Aorta (tissue), 5 donors: Measurements from ENCODE around the gene MVB12B. TPM values are rescaled to one million over a fixed set of nuclear protein-coding genes. Genes with fewer than 3 reads are reported as not detected.

Source experiments
- ATAC-seq: fragments of 200-7000 bp; cut with Tn5 transposase; one replicate; pipeline ENCODE4 v1.9.1; 2022; ENCODE audit warnings: moderate library complexity; ENCODE audit not compliant: low FRiP score
- DNase-seq, 2 donors: peaks; one replicate each; pipeline ENCODE4 v3.0.0-alpha.2; 2020
- H3K27ac ChIP-seq, 2 donors: one replicate each; pipeline ENCODE4 v1.5.1; 2013; ENCODE audit warnings: low read length in 2 of 2, mild to moderate bottlenecking in 2 of 2, moderate library complexity in 2 of 2, control low read depth in 1 of 2, inconsistent platforms in 1 of 2, low read depth in 1 of 2
- H3K27me3 ChIP-seq, 2 donors: one replicate each; pipeline ENCODE4 v1.6.1; 2013; ENCODE audit warnings: control low read depth in 1 of 2, low read length in 1 of 2, mild to moderate bottlenecking in 1 of 2, moderate library complexity in 1 of 2; ENCODE audit not compliant: insufficient read depth in 2 of 2, control insufficient read depth in 1 of 2
- H3K36me3 ChIP-seq, 2 donors: one replicate each; pipeline ENCODE4 v1.6.1; 2013; ENCODE audit warnings: control low read depth in 1 of 2, low read length in 1 of 2, mild to moderate bottlenecking in 1 of 2; ENCODE audit not compliant: insufficient read depth in 2 of 2, control insufficient read depth in 1 of 2
- H3K4me1 ChIP-seq, 2 donors: one replicate each; pipeline ENCODE4 v1.6.1; 2013; ENCODE audit warnings: low read length in 2 of 2, control low read depth in 1 of 2, mild to moderate bottlenecking in 1 of 2, moderate library complexity in 1 of 2; ENCODE audit not compliant: insufficient read depth in 2 of 2, control insufficient read depth in 1 of 2
- H3K4me3 ChIP-seq, 2 donors: one replicate each; pipeline ENCODE4 v1.5.1; 2013; ENCODE audit warnings: low read length in 2 of 2, control low read depth in 1 of 2, mild to moderate bottlenecking in 1 of 2
- H3K9me3 ChIP-seq: one replicate; pipeline ENCODE4 v1.6.1; 2013; ENCODE audit warnings: mild to moderate bottlenecking, low read length; ENCODE audit not compliant: control insufficient read depth
- WGBS, 2 donors: extraction: QIAGEN DNeasy Blood & Tissue Kit; methylation state at CpG; one replicate each; pipeline ENCODE4 v1.1.7; 2013; 5-methylcytosine and 5-hydroxymethylcytosine counted together
- intact Hi-C, 2 donors: fragments of 100-400 bp; cut with DNase I; formaldehyde crosslinking; loops; one replicate each; pipeline versions ENCODE4 v1.14.2 to v1.15.0; 2022
- polyA plus RNA-seq, 2 donors: library from polyadenylated mRNA; stranded (reverse); fragments of 200-250 nt; gene quantifications; one replicate each; pipeline ENCODE4 v1.2.3, GENCODE V29; 2013
- total RNA-seq, 2 donors: library from RNA; stranded (reverse); fragmentation: NEBNext Ultra II Directional; extraction: Animal tissue kit (Norgen Biotek cat#: 25700); gene quantifications; one replicate each; pipeline ENCODE4 v1.2.1, GENCODE V29; 2021
- donor health status: healthy with polysubstance abuse.
- donor health status: Bipolar disorder and iron deficiency.
- donor health status: DM: no; HTN: no; CAD: no.
- donor health status: DM: no; HTN: no; CAD: no.
- donor health status: DM: yes; HTN: yes; CAD: no.

MVB12B gene
- total and polyA plus RNA-seq, 4 donors = 2.0 to 25.5 (median 9.5) TPM

- intact Hi-C loops = no loop called here
- DNase-seq (peak in 1 of 2 donors; percentile 65), ATAC-seq (no peak)
- no peaks in the 10 kb centered on the region for H3K4me1 ChIP-seq
- WGBS, 2 donors = 84 to 86% methylated on average over 19 of the region's 19 CpGs
- no peaks in the 10 kb centered on the region for H3K27me3 ChIP-seq
- no peak overlapping the region for H3K27ac ChIP-seq
- H3K36me3 ChIP-seq = no peaks in the 10 kb centered on the region
- H3K4me3 ChIP-seq = no peak overlapping the region
- H3K9me3 ChIP-seq = no peaks in the 10 kb centered on the region
These were observed 199.8 kb downstream of the MVB12B start for GRCh38 chr9:126526218-126527108.

- intact Hi-C loops = no loop called here
- no peaks in the 10 kb centered on the region for H3K36me3 ChIP-seq
- ATAC-seq = no peak
- no peak overlapping the region for H3K4me3 ChIP-seq
- no peaks in the 10 kb centered on the region for H3K27me3 ChIP-seq
- no peaks in the 10 kb centered on the region for H3K9me3 ChIP-seq
- 89% methylated on average over 20 of the region's 20 CpGs for WGBS, 2 donors
- H3K27ac ChIP-seq = no peak overlapping the region
- no peaks in the 10 kb centered on the region for H3K4me1 ChIP-seq
- peak in 1 of 2 donors; percentile 34 for DNase-seq
These were observed 200.6 kb downstream of the MVB12B start for GRCh38 chr9:126527109-126527825.

- WGBS, 2 donors = 88 to 92% methylated on average over 14 of the region's 14 CpGs
- Histone ChIP-seq H3K9me3 (no peaks in the 10 kb centered on the region), H3K4me3 (no peak overlapping the region), H3K27me3 (no peaks in the 10 kb centered on the region), H3K4me1 (no peaks in the 10 kb centered on the region), H3K27ac (no peak overlapping the region), H3K36me3 (no peaks in the 10 kb centered on the region)
- intact Hi-C loops = no loop called here
- DNase-seq (peak in 1 of 2 donors; percentile 64), ATAC-seq (no peak)
These were observed 201.5 kb downstream of the MVB12B start for GRCh38 chr9:126528111-126528510.

GRCh38 chr9:126528915-126529314 lies 202.3 kb downstream of the MVB12B start:
- DNase-seq = peak in 1 of 2 donors; percentile 32
- no peaks in the 10 kb centered on the region for H3K36me3 ChIP-seq
- H3K4me3 ChIP-seq = no peak overlapping the region
- H3K27ac ChIP-seq = no peak overlapping the region
- no peak for ATAC-seq
- H3K27me3 ChIP-seq = no peaks in the 10 kb centered on the region
- 96 to 97% methylated on average over 10 of the region's 10 CpGs for WGBS, 2 donors
- intact Hi-C loops = no loop called here
- no peaks in the 10 kb centered on the region for H3K9me3 ChIP-seq
- no peaks in the 10 kb centered on the region for H3K4me1 ChIP-seq

- no peak overlapping the region for H3K4me3 ChIP-seq
- H3K36me3 ChIP-seq = no peaks in the 10 kb centered on the region
- H3K4me1 ChIP-seq = no peaks in the 10 kb centered on the region
- H3K27ac ChIP-seq = no peak overlapping the region
- H3K9me3 ChIP-seq = no peaks in the 10 kb centered on the region
- H3K27me3 ChIP-seq = no peaks in the 10 kb centered on the region
- no peak for ATAC-seq
- intact Hi-C loops = no loop called here
- WGBS, 2 donors = 78% methylated on average over 10 of the region's 10 CpGs
- peak in 1 of 2 donors; percentile 15 for DNase-seq
These were observed 204.5 kb downstream of the MVB12B start for GRCh38 chr9:126531035-126531571.

- Histone ChIP-seq H3K27me3 (no peaks in the 10 kb centered on the region), H3K36me3 (no peaks in the 10 kb centered on the region), H3K9me3 (no peaks in the 10 kb centered on the region), H3K4me1 (no peaks in the 10 kb centered on the region), H3K27ac (no peak overlapping the region), H3K4me3 (no peak overlapping the region)
- ATAC-seq (no peak), DNase-seq (peak in 1 of 2 donors; percentile 60)
- 66 to 67% methylated on average over 5 of the region's 5 CpGs for WGBS, 2 donors
- intact Hi-C loops = no loop called here
These were observed 205.0 kb downstream of the MVB12B start for GRCh38 chr9:126531591-126531990.

GRCh38 chr9:126532019-126532462 lies 205.4 kb downstream of the MVB12B start:
- WGBS, 2 donors = 81 to 86% methylated on average over 9 of the region's 9 CpGs
- Histone ChIP-seq H3K36me3 (no peaks in the 10 kb centered on the region), H3K4me1 (no peaks in the 10 kb centered on the region), H3K4me3 (no peak overlapping the region), H3K9me3 (no peaks in the 10 kb centered on the region), H3K27me3 (no peaks in the 10 kb centered on the region), H3K27ac (no peak overlapping the region)
- intact Hi-C loops = no loop called here
- DNase-seq (peak in 1 of 2 donors; percentile 61), ATAC-seq (no peak)

- no peak for DNase-seq
- Histone ChIP-seq H3K27me3 (no peaks in the 10 kb centered on the region), H3K4me3 (no peak overlapping the region), H3K9me3 (no peaks in the 10 kb centered on the region), H3K4me1 (no peaks in the 10 kb centered on the region), H3K27ac (no peak overlapping the region), H3K36me3 (no peaks in the 10 kb centered on the region)
- WGBS, 2 donors = 81 to 87% methylated on average over 8 of the region's 8 CpGs
- ATAC-seq = no peak
- intact Hi-C loops = no loop called here
These were observed 205.9 kb downstream of the MVB12B start for GRCh38 chr9:126532489-126532888.
